Kidney epithelial cell (primary cell): ENCODE data around the gene ORC1. TPM values are rescaled to one million over a fixed set of nuclear protein-coding genes. Genes with fewer than 3 reads are reported as not detected.

ENCODE experiments used
- DNase-seq: peaks from one replicate; pipeline ENCODE4 v3.0.0-alpha.2; 2010; ENCODE audit warnings: low read depth
- H3K27me3 ChIP-seq: 2 replicates; pipeline ENCODE4 v1.6.0; 2011; ENCODE audit warnings: low read length; ENCODE audit not compliant: control insufficient read depth, insufficient read depth
- H3K36me3 ChIP-seq: 2 replicates; pipeline ENCODE4 v1.5.1; 2011; ENCODE audit warnings: low read length; ENCODE audit not compliant: control insufficient read depth, insufficient read depth
- H3K4me3 ChIP-seq: 2 replicates; pipeline ENCODE4 v1.5.1; 2011; ENCODE audit warnings: low read depth, mild to moderate bottlenecking, control low read depth, low read length
- total RNA-seq: library from RNA; depleted of rRNA; stranded (reverse); fragments of >200 nt; gene quantifications from 2 replicates; pipeline ENCODE4 v1.2.3, GENCODE V29; 2015
- TF ChIP-seq, protein P1 (sequence below): IDR thresholded peaks from 2 replicates; pipeline ENCODE4 v1.5.1; 2011; ENCODE audit warnings: mild to moderate bottlenecking, moderate library complexity, low read length, control low read depth, inconsistent platforms; ENCODE audit not compliant: insufficient read depth, poor library complexity, severe bottlenecking

Gene ORC1
- total RNA-seq, 1 donor from 2014 or later = 2.7 TPM

- TF ChIP-seq, protein P1, sequence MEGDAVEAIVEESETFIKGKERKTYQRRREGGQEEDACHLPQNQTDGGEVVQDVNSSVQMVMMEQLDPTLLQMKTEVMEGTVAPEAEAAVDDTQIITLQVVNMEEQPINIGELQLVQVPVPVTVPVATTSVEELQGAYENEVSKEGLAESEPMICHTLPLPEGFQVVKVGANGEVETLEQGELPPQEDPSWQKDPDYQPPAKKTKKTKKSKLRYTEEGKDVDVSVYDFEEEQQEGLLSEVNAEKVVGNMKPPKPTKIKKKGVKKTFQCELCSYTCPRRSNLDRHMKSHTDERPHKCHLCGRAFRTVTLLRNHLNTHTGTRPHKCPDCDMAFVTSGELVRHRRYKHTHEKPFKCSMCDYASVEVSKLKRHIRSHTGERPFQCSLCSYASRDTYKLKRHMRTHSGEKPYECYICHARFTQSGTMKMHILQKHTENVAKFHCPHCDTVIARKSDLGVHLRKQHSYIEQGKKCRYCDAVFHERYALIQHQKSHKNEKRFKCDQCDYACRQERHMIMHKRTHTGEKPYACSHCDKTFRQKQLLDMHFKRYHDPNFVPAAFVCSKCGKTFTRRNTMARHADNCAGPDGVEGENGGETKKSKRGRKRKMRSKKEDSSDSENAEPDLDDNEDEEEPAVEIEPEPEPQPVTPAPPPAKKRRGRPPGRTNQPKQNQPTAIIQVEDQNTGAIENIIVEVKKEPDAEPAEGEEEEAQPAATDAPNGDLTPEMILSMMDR = peak; percentile 29
- Histone ChIP-seq H3K36me3 (no peaks in the 10 kb centered on the region), H3K4me3 (no peak overlapping the region), H3K27me3 (no peaks in the 10 kb centered on the region)
- DNase-seq = no peak
Observed at GRCh38 chr1:52348704-52349300, 55.4 kb downstream of the ORC1 start.

DNA sequence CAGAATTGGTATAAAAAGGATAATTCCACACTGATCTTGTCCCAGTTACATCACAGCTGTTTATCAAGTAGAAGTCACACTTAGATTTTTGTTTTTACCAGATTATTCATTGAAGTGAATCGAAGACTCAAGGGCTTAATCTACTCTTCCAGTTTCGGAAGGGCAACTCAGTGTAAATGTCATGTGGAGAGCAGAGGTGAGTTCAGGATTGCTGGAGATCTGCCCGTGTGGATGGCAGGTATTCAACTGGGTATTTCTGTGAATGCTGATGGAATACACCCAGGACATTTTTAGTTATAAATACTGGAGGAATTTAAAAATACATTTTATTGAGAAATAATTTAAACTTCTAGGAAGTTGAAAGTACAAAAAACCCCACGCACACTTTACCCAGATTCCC lies 57.6 kb downstream of the ORC1 start:
- TF ChIP-seq, protein P1 = no peak
- no peak for DNase-seq
- H3K27me3 ChIP-seq = no peaks in the 10 kb centered on the region
- H3K4me3 ChIP-seq = no peak overlapping the region
- no peaks in the 10 kb centered on the region for H3K36me3 ChIP-seq

GRCh38 chr1:52345252-52345651 lies 59.0 kb downstream of the ORC1 start:
- Histone ChIP-seq H3K36me3 (no peaks in the 10 kb centered on the region), H3K4me3 (no peak overlapping the region), H3K27me3 (no peaks in the 10 kb centered on the region)
- TF ChIP-seq, protein P1 = no peak
- no peak for DNase-seq

DNA sequence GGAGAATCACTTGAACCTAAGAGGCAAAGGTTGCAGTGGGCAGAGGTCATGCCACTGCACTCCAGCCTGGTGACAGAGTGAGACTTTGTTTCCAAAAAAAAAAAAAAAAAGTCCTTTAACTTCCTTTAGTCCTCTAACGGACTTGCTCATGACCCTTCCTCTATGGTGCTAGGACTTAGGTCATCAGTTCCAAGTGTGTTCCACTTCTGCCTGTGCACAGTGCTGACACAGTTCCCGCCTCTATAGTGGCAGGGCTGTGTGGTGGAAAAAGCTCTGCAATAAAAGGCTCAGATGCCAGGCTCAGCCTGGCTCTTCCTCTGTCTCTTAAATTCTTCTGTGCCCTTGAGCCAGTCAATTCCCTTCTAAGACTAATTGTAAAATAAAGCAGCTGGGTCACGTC lies 60.2 kb downstream of the ORC1 start:
- no peaks in the 10 kb centered on the region for H3K36me3 ChIP-seq
- TF ChIP-seq, protein P1 = no peak

DNA sequence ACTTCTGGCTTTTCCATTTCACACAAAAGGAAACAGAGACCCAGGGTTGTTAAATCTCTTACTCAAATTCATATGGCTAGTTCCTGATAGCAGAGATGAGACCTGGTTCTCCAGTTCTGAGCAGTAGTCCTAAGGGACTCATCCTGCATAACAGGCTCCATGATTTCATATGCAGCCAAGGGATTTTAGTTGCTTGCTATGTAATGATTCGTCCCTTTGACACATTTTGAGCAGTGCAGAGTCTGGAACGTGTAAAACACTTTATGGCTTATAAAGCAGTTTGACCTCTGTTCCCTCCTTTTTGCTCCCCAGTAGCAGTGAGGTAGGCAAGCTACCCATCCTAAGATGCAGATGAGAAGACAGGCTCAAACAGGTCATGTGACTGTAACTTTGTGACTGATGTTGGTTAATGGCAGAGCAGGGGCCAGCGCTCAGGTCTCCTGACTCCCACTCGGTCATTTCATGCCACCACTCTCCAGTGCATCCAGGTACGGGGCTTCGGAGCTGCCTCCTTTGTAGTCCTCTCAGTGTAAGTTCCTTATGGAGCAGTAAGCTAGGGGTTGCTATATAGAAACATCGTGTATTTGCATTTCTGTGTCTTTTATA lies 62.5 kb downstream of the ORC1 start:
- TF ChIP-seq, protein P1 = no peak
- no peaks in the 10 kb centered on the region for H3K36me3 ChIP-seq

More for the DNA sequence above, 60.2 kb downstream of the ORC1 start:
- no peak for DNase-seq
- H3K4me3 ChIP-seq = no peak overlapping the region
- H3K27me3 ChIP-seq = no peaks in the 10 kb centered on the region

GRCh38 chr1:52337439-52337838 lies 66.8 kb downstream of the ORC1 start:
- Histone ChIP-seq H3K27me3 (no peaks in the 10 kb centered on the region), H3K4me3 (no peak overlapping the region), H3K36me3 (no peaks in the 10 kb centered on the region)
- TF ChIP-seq, protein P1 = no peak
- DNase-seq = no peak

More for the DNA sequence above, 62.5 kb downstream of the ORC1 start:
- H3K4me3 ChIP-seq = no peak overlapping the region
- no peak for DNase-seq
- H3K27me3 ChIP-seq = no peaks in the 10 kb centered on the region
